Panc1 (cell line): ENCODE results near the gene FLT3.

Experiments used
- CTCF ChIP-seq: fragments of 450-650 bp; IDR thresholded peaks from 2 replicates; pipeline ENCODE4 v1.5.1; 2017; ENCODE audit warnings: mild to moderate bottlenecking
- POLR2AphosphoS5 ChIP-seq: IDR thresholded peaks from 2 replicates; pipeline ENCODE4 v1.6.1; 2012; ENCODE audit warnings: mild to moderate bottlenecking, low read depth, low read length, moderate library complexity
- REST ChIP-seq, 2 experiments: IDR thresholded peaks; 2 replicates each; pipeline ENCODE4 v1.6.1; 2011 to 2012; ENCODE audit warnings: low read depth in 2 of 2, control low read depth in 1 of 2, low read length in 1 of 2, mild to moderate bottlenecking in 1 of 2, moderate library complexity in 1 of 2; ENCODE audit not compliant: insufficient read depth in 1 of 2
- SIN3A ChIP-seq: IDR thresholded peaks from 2 replicates; pipeline ENCODE4 v1.6.1; 2012; ENCODE audit warnings: low read depth, mild to moderate bottlenecking, low read length, moderate library complexity, borderline replicate concordance; ENCODE audit not compliant: insufficient read depth
- TCF7L2 ChIP-seq: IDR thresholded peaks from 2 replicates; pipeline ENCODE4 v1.6.1; 2011; ENCODE audit warnings: mild to moderate bottlenecking, low read depth, low read length, inconsistent platforms

GRCh38 chr13:28052945-28053344 lies 47.4 kb downstream of the FLT3 start:
- TF ChIP-seq CTCF (no peak), REST (IDR thresholded peaks at IDR 0.05; ENCODE audit: insufficient read depth in 1 of 2, low read depth in 2 of 2, low read length in 1 of 2) (no peak), TCF7L2 (no peak), POLR2AphosphoS5 (no peak), SIN3A (no peak)
